GM19328 (cell line): Measurements from ENCODE around the gene ITPKB.

Experiments
- ATAC-seq: cut with Tn5 transposase; IDR thresholded peaks from one replicate; pipeline ENCODE4 v1.9.1; 2021; ENCODE audit warnings: mild to moderate bottlenecking, moderate library complexity; ENCODE audit not compliant: unreplicated experiment

The ITPKB gene

GRCh38 chr1:226654046-226654667 is 84.9 kb downstream of the ITPKB start:
- ATAC-seq = no peak

GRCh38 chr1:226653311-226653921 is 85.7 kb downstream of the ITPKB start:
- peak; percentile 73 for ATAC-seq

- ATAC-seq = no peak
Measured at GRCh38 chr1:226652613-226653012, 86.5 kb downstream of the ITPKB start.

GRCh38 chr1:226651732-226652105 is 87.4 kb downstream of the ITPKB start:
- no peak for ATAC-seq

GRCh38 chr1:226651041-226651731 is 87.9 kb downstream of the ITPKB start:
- no peak for ATAC-seq

GRCh38 chr1:226650236-226650841 is 88.7 kb downstream of the ITPKB start:
- no peak for ATAC-seq

- ATAC-seq = no peak
Measured at GRCh38 chr1:226649780-226650179, 89.3 kb downstream of the ITPKB start.

- ATAC-seq = no peak
Measured at GRCh38 chr1:226649244-226649643, 89.8 kb downstream of the ITPKB start.

GRCh38 chr1:226648421-226648820 is 90.7 kb downstream of the ITPKB start:
- ATAC-seq = no peak

- no peak for ATAC-seq
Measured at GRCh38 chr1:226647719-226648118, 91.4 kb downstream of the ITPKB start.

GRCh38 chr1:226646870-226647449 is 92.1 kb downstream of the ITPKB start:
- no peak for ATAC-seq

- ATAC-seq = no peak
Measured at GRCh38 chr1:226646026-226646869, 92.8 kb downstream of the ITPKB start.

- no peak for ATAC-seq
Measured at GRCh38 chr1:226645279-226645976, 93.7 kb downstream of the ITPKB start.

- no peak for ATAC-seq
Measured at GRCh38 chr1:226644541-226645176, 94.4 kb downstream of the ITPKB start.

GRCh38 chr1:226643611-226644540 is 95.2 kb downstream of the ITPKB start:
- ATAC-seq = peak; percentile 44

- ATAC-seq = peak; percentile 50
Measured at GRCh38 chr1:226643177-226643576, 95.9 kb downstream of the ITPKB start.

GRCh38 chr1:226642421-226642820 is 96.7 kb downstream of the ITPKB start:
- ATAC-seq = no peak

GRCh38 chr1:226641671-226642231 is 97.3 kb downstream of the ITPKB start:
- no peak for ATAC-seq
